ENCODE results near the gene MROH7.
A peak's percentile ranks its signal among the peaks of the same experiment; 100 is the strongest.

The MROH7 gene

GRCh38 chr1:54651608-54652007, 10.0 kb downstream of the MROH7 start:
- no peak overlapping the region for H2BK12ac ChIP-seq (ENCODE audit: low read length)

GRCh38 chr1:54652168-54652567, 10.6 kb downstream of the MROH7 start:
- Histone ChIP-seq H4K12ac (ENCODE audit: low read depth, low read length) (no peak overlapping the region), H3K4me1 (ENCODE audit: control insufficient read depth in 1 of 2, insufficient read depth in 2 of 2, low read length in 2 of 2) (peaks cover 3 to 14% of the 10 kb centered on the region in 2 experiments), H2AFZ (ENCODE audit: insufficient read depth, low read length, poor library complexity) (no peak overlapping the region), H2BK120ac (ENCODE audit: insufficient read depth, low read length, poor library complexity) (no peak overlapping the region), H3K9ac (ENCODE audit: low read length) (peak overlapping the region; percentile 29), H3K18ac (ENCODE audit: low read length) (no peak overlapping the region), H3K27ac (ENCODE audit: low read depth, low read length) (no peak overlapping the region), H2BK12ac (ENCODE audit: low read length) (no peak overlapping the region), H3K14ac (ENCODE audit: low read length) (no peak overlapping the region), H3K36me3 (ENCODE audit: control insufficient read depth in 1 of 2, insufficient read depth in 2 of 2, low read length in 2 of 2) (no peaks in the 10 kb centered on the region), H3K4me3 (ENCODE audit: low read depth, low read length) (no peak overlapping the region), H3K4ac (ENCODE audit: low read depth, low read length) (no peak overlapping the region), H3K27me3 (ENCODE audit: insufficient read depth, low read length) (no peaks in the 10 kb centered on the region), H4K91ac (ENCODE audit: low read depth, low read length) (no peak overlapping the region), H2AK5ac (ENCODE audit: low read length) (no peak overlapping the region), H3K23ac (ENCODE audit: low read length) (no peak overlapping the region), H3K79me1 (ENCODE audit: low read length) (no peaks in the 10 kb centered on the region), H3K4me2 (ENCODE audit: low read length) (no peak overlapping the region), H2BK5ac (ENCODE audit: low read depth, low read length, poor library complexity) (no peak overlapping the region), H4K8ac (ENCODE audit: low read depth, low read length) (no peak overlapping the region), H3K9me3 (ENCODE audit: insufficient read depth, low read depth, low read length) (no peaks in the 10 kb centered on the region), H3K79me2 (ENCODE audit: control insufficient read depth, insufficient read depth, low read length, poor library complexity) (no peaks in the 10 kb centered on the region)
- no peak for DNase-seq

More at GRCh38 chr1:54651608-54652007, 10.0 kb downstream of the MROH7 start:
- no peak overlapping the region for H3K4me2 ChIP-seq (ENCODE audit: low read length)
- H4K12ac ChIP-seq (ENCODE audit: low read depth, low read length): no peak overlapping the region
- H2AFZ ChIP-seq (ENCODE audit: insufficient read depth, low read length, poor library complexity): no peak overlapping the region
- DNase-seq: no peak
- H3K4me1 ChIP-seq (ENCODE audit: control insufficient read depth in 1 of 2, insufficient read depth in 2 of 2, low read length in 2 of 2): peaks cover 3 to 14% of the 10 kb centered on the region in 2 experiments
- H3K27ac ChIP-seq (ENCODE audit: low read depth, low read length): no peak overlapping the region
- H2BK120ac ChIP-seq (ENCODE audit: insufficient read depth, low read length, poor library complexity): no peak overlapping the region
- H3K4me3 ChIP-seq (ENCODE audit: low read depth, low read length): no peak overlapping the region
- H3K4ac ChIP-seq (ENCODE audit: low read depth, low read length): no peak overlapping the region
- no CpG with 5 or more reads among the region's 3 CpGs for WGBS (ENCODE audit: extremely low coverage, insufficient coverage, insufficient read length)
- no peaks in the 10 kb centered on the region for H3K9me3 ChIP-seq (ENCODE audit: insufficient read depth, low read depth, low read length)
- H3K27me3 ChIP-seq (ENCODE audit: insufficient read depth, low read length): no peaks in the 10 kb centered on the region
- no peak overlapping the region for H3K9ac ChIP-seq (ENCODE audit: low read length)
- H4K8ac ChIP-seq (ENCODE audit: low read depth, low read length): no peak overlapping the region
- no peak overlapping the region for H4K91ac ChIP-seq (ENCODE audit: low read depth, low read length)
- no peak overlapping the region for H2BK5ac ChIP-seq (ENCODE audit: low read depth, low read length, poor library complexity)
- H3K79me2 ChIP-seq (ENCODE audit: control insufficient read depth, insufficient read depth, low read length, poor library complexity): no peaks in the 10 kb centered on the region
- H2AK5ac ChIP-seq (ENCODE audit: low read length): no peak overlapping the region
- H3K36me3 ChIP-seq (ENCODE audit: control insufficient read depth in 1 of 2, insufficient read depth in 2 of 2, low read length in 2 of 2): no peaks in the 10 kb centered on the region
- no peak overlapping the region for H3K23ac ChIP-seq (ENCODE audit: low read length)
- H3K14ac ChIP-seq (ENCODE audit: low read length): no peak overlapping the region
- H3K18ac ChIP-seq (ENCODE audit: low read length): no peak overlapping the region
- no peaks in the 10 kb centered on the region for H3K79me1 ChIP-seq (ENCODE audit: low read length)

- peaks cover 3 to 14% of the 10 kb centered on the region in 2 experiments for H3K4me1 ChIP-seq (ENCODE audit: control insufficient read depth in 1 of 2, insufficient read depth in 2 of 2, low read length in 2 of 2)
- H3K18ac ChIP-seq (ENCODE audit: low read length): no peak overlapping the region
- H3K79me1 ChIP-seq (ENCODE audit: low read length): no peaks in the 10 kb centered on the region
- no peak overlapping the region for H3K23ac ChIP-seq (ENCODE audit: low read length)
- no peak overlapping the region for H3K4me3 ChIP-seq (ENCODE audit: low read depth, low read length)
- no peak overlapping the region for H4K91ac ChIP-seq (ENCODE audit: low read depth, low read length)
- no peak overlapping the region for H3K27ac ChIP-seq (ENCODE audit: low read depth, low read length)
- DNase-seq: no peak
- H3K79me2 ChIP-seq (ENCODE audit: control insufficient read depth, insufficient read depth, low read length, poor library complexity): no peaks in the 10 kb centered on the region
- H2BK12ac ChIP-seq (ENCODE audit: low read length): no peak overlapping the region
- H2AFZ ChIP-seq (ENCODE audit: insufficient read depth, low read length, poor library complexity): no peak overlapping the region
- H2BK5ac ChIP-seq (ENCODE audit: low read depth, low read length, poor library complexity): no peak overlapping the region
- no peaks in the 10 kb centered on the region for H3K9me3 ChIP-seq (ENCODE audit: insufficient read depth, low read depth, low read length)
- no peak overlapping the region for H3K14ac ChIP-seq (ENCODE audit: low read length)
- H3K4me2 ChIP-seq (ENCODE audit: low read length): no peak overlapping the region
- no peaks in the 10 kb centered on the region for H3K36me3 ChIP-seq (ENCODE audit: control insufficient read depth in 1 of 2, insufficient read depth in 2 of 2, low read length in 2 of 2)
- H3K27me3 ChIP-seq (ENCODE audit: insufficient read depth, low read length): no peaks in the 10 kb centered on the region
- H3K4ac ChIP-seq (ENCODE audit: low read depth, low read length): no peak overlapping the region
- no peak overlapping the region for H3K9ac ChIP-seq (ENCODE audit: low read length)
- H2BK120ac ChIP-seq (ENCODE audit: insufficient read depth, low read length, poor library complexity): no peak overlapping the region
- H2AK5ac ChIP-seq (ENCODE audit: low read length): no peak overlapping the region
- WGBS (ENCODE audit: extremely low coverage, insufficient coverage, insufficient read length): no CpG with 5 or more reads among the region's 4 CpGs
- H4K8ac ChIP-seq (ENCODE audit: low read depth, low read length): no peak overlapping the region
- no peak overlapping the region for H4K12ac ChIP-seq (ENCODE audit: low read depth, low read length)
Observed at GRCh38 chr1:54653036-54653435, 11.4 kb downstream of the MROH7 start.

GRCh38 chr1:54658164-54658913, 16.8 kb downstream of the MROH7 start:
- no peak overlapping the region for H3K14ac ChIP-seq (ENCODE audit: low read length)
- no peak overlapping the region for H4K8ac ChIP-seq (ENCODE audit: low read depth, low read length)
- H3K4me3 ChIP-seq (ENCODE audit: low read depth, low read length): no peak overlapping the region
- H2BK5ac ChIP-seq (ENCODE audit: low read depth, low read length, poor library complexity): no peak overlapping the region
- no peak overlapping the region for H3K9ac ChIP-seq (ENCODE audit: low read length)
- peaks cover 0 to 1% of the 10 kb centered on the region in 2 experiments for H3K4me1 ChIP-seq (ENCODE audit: control insufficient read depth in 1 of 2, insufficient read depth in 2 of 2, low read length in 2 of 2)
- no peaks in the 10 kb centered on the region for H3K36me3 ChIP-seq (ENCODE audit: control insufficient read depth in 1 of 2, insufficient read depth in 2 of 2, low read length in 2 of 2)
- no peak overlapping the region for H3K18ac ChIP-seq (ENCODE audit: low read length)
- H3K27ac ChIP-seq (ENCODE audit: low read depth, low read length): no peak overlapping the region
- no peak overlapping the region for H4K12ac ChIP-seq (ENCODE audit: low read depth, low read length)
- H3K23ac ChIP-seq (ENCODE audit: low read length): no peak overlapping the region
- no peak overlapping the region for H2BK12ac ChIP-seq (ENCODE audit: low read length)
- no peak overlapping the region for H3K4ac ChIP-seq (ENCODE audit: low read depth, low read length)
- no peak overlapping the region for H2BK120ac ChIP-seq (ENCODE audit: insufficient read depth, low read length, poor library complexity)
- no CpG with 5 or more reads among the region's 2 CpGs for WGBS (ENCODE audit: extremely low coverage, insufficient coverage, insufficient read length)
- no peaks in the 10 kb centered on the region for H3K9me3 ChIP-seq (ENCODE audit: insufficient read depth, low read depth, low read length)
- no peak overlapping the region for H2AK5ac ChIP-seq (ENCODE audit: low read length)
- DNase-seq: no peak
- H2AFZ ChIP-seq (ENCODE audit: insufficient read depth, low read length, poor library complexity): no peak overlapping the region
- no peaks in the 10 kb centered on the region for H3K79me1 ChIP-seq (ENCODE audit: low read length)
- H3K79me2 ChIP-seq (ENCODE audit: control insufficient read depth, insufficient read depth, low read length, poor library complexity): no peaks in the 10 kb centered on the region
- no peak overlapping the region for H3K4me2 ChIP-seq (ENCODE audit: low read length)
- H3K27me3 ChIP-seq (ENCODE audit: insufficient read depth, low read length): no peaks in the 10 kb centered on the region
- H4K91ac ChIP-seq (ENCODE audit: low read depth, low read length): no peak overlapping the region

Measured in trophoblast cell (in vitro differentiated cells and primary cell).